GM12872 (cell line): ENCODE data around the gene APBA2.

Experiments
- CTCF ChIP-seq: IDR thresholded peaks from 3 replicates; pipeline ENCODE4 v1.5.1; 2011; ENCODE audit warnings: low read depth, mild to moderate bottlenecking, low read length, moderate library complexity; ENCODE audit not compliant: insufficient read depth

The APBA2 gene

DNA sequence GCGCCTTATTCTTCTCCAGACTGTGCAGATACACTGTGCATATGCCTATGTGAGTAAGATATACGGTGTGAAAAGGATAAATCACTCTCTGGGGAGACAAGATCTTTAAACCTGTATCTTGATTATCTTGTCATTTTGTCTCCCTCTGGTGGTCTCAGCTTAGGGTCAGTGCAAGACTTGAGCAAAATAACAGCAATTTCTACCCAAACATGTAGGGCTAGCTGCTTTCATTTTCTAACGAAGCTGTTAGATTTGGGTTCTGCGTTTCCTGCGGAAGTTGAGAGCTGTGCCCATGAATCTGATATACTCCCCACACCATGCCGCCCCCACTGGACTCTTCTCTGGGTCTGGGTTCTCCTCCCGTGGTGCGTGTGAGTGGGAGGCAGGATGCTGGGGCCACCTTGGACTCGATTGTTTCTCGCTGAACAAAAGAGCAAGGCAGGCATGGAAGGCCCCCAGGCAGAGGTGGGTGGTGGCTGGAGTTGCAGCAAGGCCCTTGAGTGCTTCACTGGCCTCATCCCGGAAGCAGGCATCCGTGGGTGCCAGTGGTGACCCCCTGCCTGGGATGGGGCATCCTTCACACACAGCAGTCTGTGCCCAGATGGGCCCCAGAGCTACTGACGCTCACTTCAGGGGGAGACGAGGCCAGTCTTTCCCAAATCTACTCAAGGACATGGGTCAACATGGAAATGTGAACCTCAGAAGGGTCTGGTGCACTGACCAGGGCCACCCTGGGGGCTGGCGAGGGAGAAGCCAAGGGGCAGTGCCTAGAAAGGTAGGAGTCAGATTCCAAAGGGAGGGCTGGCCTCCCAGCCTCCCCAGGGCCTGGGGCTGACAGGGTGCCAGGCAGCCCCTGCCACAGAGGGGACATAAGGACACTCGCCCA, 204.2 kb downstream of the APBA2 start:
- TF ChIP-seq CTCF = peak; percentile 23; the same call in 2 of the 3 replicates

GRCh38 chr15:29090617-29091466, 205.1 kb downstream of the APBA2 start:
- peak; percentile 85 for TF ChIP-seq CTCF

GRCh38 chr15:29091666-29092065, 205.9 kb downstream of the APBA2 start:
- TF ChIP-seq CTCF = no peak

- no peak for TF ChIP-seq CTCF
Measured at GRCh38 chr15:29092376-29093064, 206.7 kb downstream of the APBA2 start.

GRCh38 chr15:29093065-29093435, 207.3 kb downstream of the APBA2 start:
- TF ChIP-seq CTCF = no peak

DNA sequence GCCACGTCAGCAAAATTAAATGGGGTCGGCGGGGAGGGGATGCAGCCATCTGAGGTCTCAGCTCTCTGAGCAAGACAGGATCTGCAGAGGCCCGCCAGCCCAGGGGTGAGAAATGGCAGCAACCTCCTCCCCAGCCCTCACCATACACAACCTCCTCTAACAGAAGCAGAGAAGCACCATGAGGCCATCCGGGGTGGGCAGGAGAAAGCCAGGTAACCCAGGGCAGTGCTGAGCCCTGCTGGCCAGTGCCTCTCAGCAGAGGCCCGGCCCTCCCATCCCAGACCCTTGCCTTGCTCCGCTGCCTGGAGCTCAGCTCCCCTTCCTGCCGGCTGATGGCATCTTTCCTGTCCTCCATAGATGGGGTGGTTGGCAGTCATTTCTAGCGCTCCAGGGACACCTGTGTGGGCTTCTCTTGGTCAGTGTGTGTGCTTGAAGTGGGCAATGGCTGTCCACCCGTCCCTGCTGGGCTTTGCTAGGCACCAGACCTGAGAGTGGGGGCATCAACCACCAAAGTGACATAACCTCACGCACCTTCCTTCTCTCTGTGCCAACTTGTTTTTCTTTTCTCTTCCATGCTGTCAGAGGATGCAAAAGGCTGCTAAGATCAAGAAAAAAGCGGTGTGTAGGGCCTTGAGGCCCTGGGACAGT, 208.0 kb downstream of the APBA2 start:
- no peak for TF ChIP-seq CTCF
